GM12878 (cell line): ENCODE measurements around the gene ZNF41. TPM values are rescaled to one million over a fixed set of nuclear protein-coding genes. Genes with fewer than 3 reads are reported as not detected.
A peak's percentile ranks its signal among the peaks of the same experiment; 100 is the strongest.

ENCODE experiments used
- ASH2L ChIP-seq: fragments of 300-600, 200-600 bp; sonication (generic); IDR thresholded peaks from 2 replicates; pipeline ENCODE4 v1.6.1; 2017; ENCODE audit warnings: low read depth, mild to moderate bottlenecking, borderline replicate concordance
- EP300 ChIP-seq, 2 experiments: fragments of 150-350 bp in 1 of 2; IDR thresholded peaks; 2 replicates each; pipeline ENCODE4 v1.6.1; 2011 to 2012; ENCODE audit warnings: low read depth in 2 of 2, low read length in 2 of 2, borderline replicate concordance in 1 of 2, improper control_type of control experiment in 1 of 2, inconsistent platforms in 1 of 2; ENCODE audit not compliant: control insufficient read depth in 1 of 2
- GABPA ChIP-seq: IDR thresholded peaks from 2 replicates; pipeline ENCODE4 v1.6.1; 2014; ENCODE audit warnings: antibody characterized with exemption, low read depth, mild to moderate bottlenecking, inconsistent platforms
- GATAD2B ChIP-seq: fragments of 450-650 bp; conservative IDR thresholded peaks from 2 replicates; pipeline ENCODE4 v1.6.1; 2017; ENCODE audit warnings: low read depth, mild to moderate bottlenecking, moderate library complexity
- HCFC1 ChIP-seq: fragments of 150-350 bp; IDR thresholded peaks from 2 replicates; pipeline ENCODE4 v1.6.1; 2014; ENCODE audit warnings: low read length
- IKZF2 ChIP-seq, 2 experiments: fragments of 450-650 bp; IDR thresholded peaks; 2 replicates each; pipeline ENCODE4 v1.6.1; 2017; ENCODE audit warnings: mild to moderate bottlenecking in 2 of 2, moderate library complexity in 2 of 2
- IRF5 ChIP-seq: fragments of 450-650 bp; IDR thresholded peaks from 2 replicates; pipeline ENCODE4 v1.6.1; 2017; ENCODE audit warnings: borderline replicate concordance
- JUND ChIP-seq: IDR thresholded peaks from 2 replicates; pipeline ENCODE4 v1.6.1; 2012; ENCODE audit warnings: low read depth, mild to moderate bottlenecking, low read length, improper control_type of control experiment, moderate library complexity
- KAT2A ChIP-seq: conservative IDR thresholded peaks from 2 replicates; pipeline ENCODE4 v1.6.1; 2011; ENCODE audit warnings: low read depth, low read length; ENCODE audit not compliant: control insufficient read depth
- MAX ChIP-seq: IDR thresholded peaks from 2 replicates; pipeline ENCODE4 v1.6.1; 2012; ENCODE audit warnings: low read depth, low read length, improper control_type of control experiment
- MTA3 ChIP-seq: IDR thresholded peaks from 2 replicates; pipeline ENCODE4 v1.6.1; 2012; ENCODE audit warnings: low read length, inconsistent platforms, borderline replicate concordance
- MYC ChIP-seq: IDR thresholded peaks from 2 replicates; pipeline ENCODE4 v1.6.1; 2011; ENCODE audit warnings: mild to moderate bottlenecking, low read length, moderate library complexity, inconsistent platforms; ENCODE audit not compliant: insufficient read depth, insufficient replicate concordance, insufficient read length, severe bottlenecking
- NFIC ChIP-seq: IDR thresholded peaks from 2 replicates; pipeline ENCODE4 v1.6.1; 2012; ENCODE audit warnings: low read depth, mild to moderate bottlenecking, inconsistent platforms, low read length, moderate library complexity
- NR2F1 ChIP-seq: fragments of 450-650 bp; conservative IDR thresholded peaks from 2 replicates; pipeline ENCODE4 v1.6.1; 2017; ENCODE audit warnings: mild to moderate bottlenecking
- PAX5 ChIP-seq: IDR thresholded peaks from 2 replicates; pipeline ENCODE4 v1.6.1; 2011; ENCODE audit warnings: low read depth, low read length, borderline replicate concordance
- POLR2A ChIP-seq: IDR thresholded peaks from 2 replicates; pipeline ENCODE4 v1.6.1; 2011; ENCODE audit warnings: low read depth, mild to moderate bottlenecking, low read length
- POLR2AphosphoS2 ChIP-seq: IDR thresholded peaks from 2 replicates; pipeline ENCODE4 v1.6.1; 2011; ENCODE audit warnings: low read depth, mild to moderate bottlenecking, low read length, improper control_type of control experiment, moderate library complexity
- RELA ChIP-seq: fragments of 450-650 bp; IDR thresholded peaks from 2 replicates; pipeline ENCODE4 v1.8.0; 2014; ENCODE audit warnings: borderline replicate concordance; ENCODE audit not compliant: partially characterized antibody
- SMC3 ChIP-seq: IDR thresholded peaks from 2 replicates; pipeline ENCODE4 v1.6.1; 2011; ENCODE audit warnings: low read length, improper control_type of control experiment, borderline replicate concordance
- STAT1 ChIP-seq: fragments of 450-650 bp; conservative IDR thresholded peaks from 2 replicates; pipeline ENCODE4 v1.6.1; 2014; ENCODE audit warnings: antibody characterized with exemption, mild to moderate bottlenecking
- ZBED1 ChIP-seq: IDR thresholded peaks from 2 replicates; pipeline ENCODE4 v1.6.1; 2016; ENCODE audit warnings: borderline replicate concordance
- polyA plus RNA-seq, 11 experiments: library from polyadenylated mRNA; depleted of rRNA in 4 of 11; unstranded in 6 of 11; stranded (reverse) in 5 of 11; fragments of >200 nt; fragmentation: Nextera tagmentation in 4 of 11; fragmentation: Illumina TruSeq in 1 of 11; extraction: Ambion mirVana in 4 of 11; extraction: Trizol in 1 of 11; gene quantifications; 1 replicate in 1 of 11; 2 replicates in 10 of 11; pipeline versions ENCODE4 v1.2.1 to v1.2.3, GENCODE V29; 2011 to 2016; ENCODE audit warnings: inconsistent platforms in 2 of 11, missing spikeins in 2 of 11, low read depth in 1 of 11
- total RNA-seq, 4 experiments: library from RNA; depleted of rRNA in 3 of 4; stranded (reverse); fragments of >200 nt in 3 of 4; fragmentation: Illumina TruSeq in 1 of 4; extraction: Trizol in 1 of 4; gene quantifications; 2 replicates each; pipeline versions ENCODE4 v1.2.1 to v1.2.3, GENCODE V29; 2013 to 2021
- TF ChIP-seq, protein P1 (sequence below): fragments of 450-650 bp; formaldehyde crosslinking; IDR thresholded peaks from 2 replicates; pipeline ENCODE4 v1.4.0; 2022; ENCODE audit warnings: mild to moderate bottlenecking, moderate library complexity
- TF ChIP-seq, protein P2 (sequence below): IDR thresholded peaks from 2 replicates; pipeline ENCODE4 v1.6.1; 2011; ENCODE audit warnings: mild to moderate bottlenecking, low read depth, low read length, moderate library complexity; ENCODE audit not compliant: insufficient replicate concordance

Gene ZNF41
- total and polyA plus RNA-seq, 10 of the 15 experiments (the other 5 are each of a cell fraction or from before 2014, with no cell fraction given) = 0.95 to 10.6 (median 7.5) TPM

- TF ChIP-seq, protein P1, sequence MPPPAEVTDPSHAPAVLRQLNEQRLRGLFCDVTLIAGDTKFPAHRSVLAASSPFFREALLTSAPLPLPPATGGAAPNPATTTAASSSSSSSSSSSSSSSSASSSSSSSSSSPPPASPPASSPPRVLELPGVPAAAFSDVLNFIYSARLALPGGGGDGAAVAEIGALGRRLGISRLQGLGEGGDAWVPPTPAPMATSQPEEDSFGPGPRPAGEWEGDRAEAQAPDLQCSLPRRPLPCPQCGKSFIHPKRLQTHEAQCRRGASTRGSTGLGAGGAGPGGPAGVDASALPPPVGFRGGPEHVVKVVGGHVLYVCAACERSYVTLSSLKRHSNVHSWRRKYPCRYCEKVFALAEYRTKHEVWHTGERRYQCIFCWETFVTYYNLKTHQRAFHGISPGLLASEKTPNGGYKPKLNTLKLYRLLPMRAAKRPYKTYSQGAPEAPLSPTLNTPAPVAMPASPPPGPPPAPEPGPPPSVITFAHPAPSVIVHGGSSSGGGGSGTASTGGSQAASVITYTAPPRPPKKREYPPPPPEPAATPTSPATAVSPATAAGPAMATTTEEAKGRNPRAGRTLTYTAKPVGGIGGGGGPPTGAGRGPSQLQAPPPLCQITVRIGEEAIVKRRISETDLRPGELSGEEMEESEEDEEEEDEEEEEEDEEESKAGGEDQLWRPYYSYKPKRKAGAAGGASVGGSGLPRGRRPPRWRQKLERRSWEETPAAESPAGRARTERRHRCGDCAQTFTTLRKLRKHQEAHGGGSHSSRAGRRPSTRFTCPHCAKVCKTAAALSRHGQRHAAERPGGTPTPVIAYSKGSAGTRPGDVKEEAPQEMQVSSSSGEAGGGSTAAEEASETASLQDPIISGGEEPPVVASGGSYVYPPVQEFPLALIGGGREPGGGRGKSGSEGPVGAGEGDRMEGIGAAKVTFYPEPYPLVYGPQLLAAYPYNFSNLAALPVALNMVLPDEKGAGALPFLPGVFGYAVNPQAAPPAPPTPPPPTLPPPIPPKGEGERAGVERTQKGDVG (CRISPR knock-in tag) = no peak
- TF ChIP-seq GABPA = peak; percentile 66; the same call in 1 of the 2 replicates
- no peak for TF ChIP-seq POLR2AphosphoS2
- TF ChIP-seq, protein P2, sequence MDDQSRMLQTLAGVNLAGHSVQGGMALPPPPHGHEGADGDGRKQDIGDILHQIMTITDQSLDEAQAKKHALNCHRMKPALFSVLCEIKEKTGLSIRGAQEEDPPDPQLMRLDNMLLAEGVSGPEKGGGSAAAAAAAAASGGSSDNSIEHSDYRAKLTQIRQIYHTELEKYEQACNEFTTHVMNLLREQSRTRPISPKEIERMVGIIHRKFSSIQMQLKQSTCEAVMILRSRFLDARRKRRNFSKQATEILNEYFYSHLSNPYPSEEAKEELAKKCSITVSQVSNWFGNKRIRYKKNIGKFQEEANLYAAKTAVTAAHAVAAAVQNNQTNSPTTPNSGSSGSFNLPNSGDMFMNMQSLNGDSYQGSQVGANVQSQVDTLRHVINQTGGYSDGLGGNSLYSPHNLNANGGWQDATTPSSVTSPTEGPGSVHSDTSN = no peak
- TF ChIP-seq IRF5 = no peak
- TF ChIP-seq RELA = no peak
- TF ChIP-seq IKZF2 (IDR thresholded peaks at IDR 0.05) = no peak
- TF ChIP-seq NFIC = no peak
- no peak for TF ChIP-seq EP300 (IDR thresholded peaks at IDR 0.05; ENCODE audit: borderline replicate concordance in 1 of 2, control insufficient read depth in 1 of 2, low read depth in 2 of 2, low read length in 2 of 2)
- peak; percentile 56; the same call in 1 of the 2 replicates for TF ChIP-seq MAX
- no peak for TF ChIP-seq JUND
- TF ChIP-seq GATAD2B = 0 out of 2 replicates have a peak, but pooled peaks have one; percentile 56
- TF ChIP-seq MTA3 = no peak
- no peak for TF ChIP-seq PAX5
- TF ChIP-seq NR2F1 = peak; percentile 64; the same call in 1 of the 2 replicates
- TF ChIP-seq HCFC1 = no peak
- peak; percentile 74 for TF ChIP-seq POLR2A
- TF ChIP-seq ZBED1 = no peak
- no peak for TF ChIP-seq STAT1
- no peak for TF ChIP-seq ASH2L
- no peak for TF ChIP-seq KAT2A
- TF ChIP-seq MYC = no peak
- no peak for TF ChIP-seq SMC3
These were observed at the start of gene ZNF41 (continued) for GRCh38 chrX:47482512-47483305.
